Stromal cell of bone marrow (primary cell): ENCODE data around the gene TIGD1.
"Not testable (repeated sequence)": the region's sequence is repeated elsewhere in the genome, so short reads cannot be mapped to it uniquely, and the experiment has no call there.

Experiments used
- DNase-seq: peaks from one replicate; pipeline ENCODE4 v3.0.0-alpha.2; 2012; ENCODE audit warnings: low read depth

The TIGD1 gene

DNA sequence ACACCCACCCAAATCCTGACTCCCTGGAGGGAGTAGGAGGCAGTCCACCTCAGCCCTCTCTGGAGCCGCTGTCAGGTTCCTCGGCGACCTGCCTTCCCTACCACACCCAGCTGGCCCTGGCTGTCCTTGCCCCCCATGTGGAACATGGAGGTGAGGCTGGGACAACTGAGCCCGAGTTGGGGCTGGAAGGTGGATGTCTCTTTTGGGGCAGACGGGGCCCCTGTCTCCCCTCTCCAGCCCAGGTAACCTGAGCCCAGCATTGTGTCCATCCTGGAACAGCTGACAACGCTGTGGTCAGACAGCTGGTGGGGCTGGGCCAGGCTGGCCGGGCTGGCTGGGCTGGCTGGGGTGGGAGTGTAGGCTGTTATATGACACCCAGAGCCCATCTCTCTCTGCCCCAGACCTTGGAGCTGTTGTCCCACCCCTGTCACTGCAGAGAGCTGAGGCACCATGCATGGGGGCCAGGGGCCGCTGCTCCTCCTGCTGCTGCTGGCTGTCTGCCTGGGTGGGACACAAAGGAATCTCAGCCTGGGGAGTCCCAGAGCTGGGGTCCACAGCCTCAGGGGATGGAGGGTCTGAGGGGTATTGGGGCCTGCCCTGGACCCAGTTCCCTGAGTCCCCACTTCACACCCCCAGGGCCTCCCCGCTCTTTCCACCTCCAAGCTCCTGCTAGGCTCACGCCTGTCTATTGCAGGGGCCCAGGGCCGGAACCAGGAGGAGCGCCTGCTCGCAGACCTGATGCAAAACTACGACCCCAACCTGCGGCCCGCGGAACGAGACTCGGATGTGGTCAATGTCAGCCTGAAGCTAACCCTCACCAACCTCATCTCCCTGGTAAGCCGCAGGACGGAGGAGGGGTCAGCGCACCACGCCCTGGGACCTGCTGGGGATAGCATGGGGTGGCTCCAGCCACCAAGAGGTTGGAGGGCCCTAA lies 10.8 kb downstream of the TIGD1 start, which contains the start of gene CHRNG:
CHRNG (plus strand) TSS at position 395 of the 934 bp plus-strand sequence; CDS start at position 451, 56 bp downstream.
- no peak for DNase-seq

DNA sequence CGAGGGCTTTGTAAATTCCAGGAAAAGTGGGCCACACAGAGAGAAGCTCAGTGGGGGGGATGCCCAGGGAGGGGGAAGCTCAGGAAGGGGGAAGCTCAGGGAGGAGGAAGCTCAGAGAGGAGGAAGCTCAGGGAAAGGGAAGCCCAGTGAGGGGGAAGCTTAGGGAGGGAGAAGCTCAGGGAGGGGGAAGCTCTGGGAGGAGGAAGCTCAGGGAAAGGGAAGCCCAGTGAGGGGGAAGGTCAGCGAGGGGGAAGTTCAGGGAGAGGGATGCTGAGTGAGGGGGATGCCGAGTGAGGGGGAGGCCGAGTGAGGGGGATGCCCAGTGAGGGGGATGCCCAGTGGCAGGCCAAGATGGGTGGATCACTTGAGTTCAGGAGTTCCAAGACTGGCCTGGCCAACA lies 11.7 kb downstream of the TIGD1 start:
- DNase-seq, result no peak

DNA sequence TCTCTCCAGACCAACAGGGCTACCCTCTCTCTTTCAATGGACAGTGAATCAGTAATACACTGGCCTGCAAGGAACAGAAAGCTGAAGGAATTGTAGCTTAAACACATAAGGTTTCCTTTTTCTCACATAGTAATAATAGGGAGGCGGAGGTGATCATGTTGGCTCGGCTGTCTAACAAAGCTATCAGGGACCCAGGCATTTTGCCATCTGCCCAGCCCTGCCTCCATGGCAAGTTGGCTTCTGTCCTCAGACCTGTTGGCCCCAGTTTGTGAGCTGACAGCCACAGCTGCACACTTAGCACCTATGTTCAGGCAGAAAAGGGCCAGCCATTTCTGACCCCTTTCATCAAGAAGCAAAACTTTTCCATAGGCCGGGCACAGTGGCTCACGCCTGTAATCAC lies 12.9 kb downstream of the TIGD1 start:
- DNase-seq, result no peak

DNA sequence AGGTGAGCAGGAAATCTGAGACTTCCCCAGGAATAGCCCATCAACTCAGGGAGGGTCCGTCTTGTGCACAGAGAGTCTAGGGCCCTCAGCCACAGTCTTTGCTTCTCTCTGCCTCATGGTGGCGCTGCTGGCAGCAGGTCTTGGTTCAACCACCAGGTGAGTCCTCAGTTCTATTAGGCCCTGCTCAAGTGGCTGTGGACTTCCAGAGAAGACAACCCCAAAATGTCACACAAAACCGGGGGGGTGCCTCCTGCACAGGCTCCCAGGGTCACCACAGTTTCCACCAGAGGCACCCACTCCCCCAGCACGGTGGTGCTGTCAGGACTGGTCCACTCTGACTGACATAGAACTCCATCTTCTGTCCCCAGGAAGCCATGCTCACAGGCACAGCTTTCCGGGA lies 13.3 kb downstream of the TIGD1 start:
- no peak for DNase-seq

DNA sequence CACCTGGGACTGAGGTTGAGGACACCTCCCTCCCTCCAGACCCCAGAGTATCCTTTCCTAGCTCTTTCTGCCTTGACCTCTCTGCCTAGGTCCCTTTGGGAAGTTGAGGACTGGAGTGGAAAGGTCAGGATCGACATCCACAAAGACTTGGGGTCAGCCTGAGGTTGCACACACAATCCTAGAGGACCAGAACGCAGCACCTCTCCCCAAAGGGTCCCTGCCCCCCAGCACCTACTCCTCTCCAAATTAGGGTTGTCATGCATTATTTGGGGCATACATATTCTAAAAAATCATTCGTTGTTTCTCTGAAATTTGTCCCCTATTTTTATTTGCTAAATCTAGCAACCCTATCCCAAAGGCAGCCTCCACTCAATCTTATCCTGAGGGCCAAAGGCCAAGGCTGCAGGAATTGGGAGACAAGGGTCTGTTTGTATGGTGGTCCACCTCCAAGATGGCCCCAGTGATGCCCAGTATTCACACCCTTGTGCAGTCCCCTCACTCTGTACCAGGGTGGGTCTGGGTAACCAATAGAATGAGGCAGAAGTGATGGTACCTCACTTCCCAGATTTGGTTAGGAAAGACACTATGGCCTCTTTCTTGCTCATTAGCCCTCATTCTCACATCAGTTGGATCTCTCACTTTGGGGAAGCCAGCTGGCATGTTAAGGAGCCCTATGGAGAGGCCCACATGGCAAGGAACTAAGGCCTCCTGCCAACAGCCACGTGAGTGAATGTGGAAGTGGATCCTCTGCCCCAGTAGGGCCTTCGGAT lies 14.4 kb downstream of the TIGD1 start:
- DNase-seq, result no peak

DNA sequence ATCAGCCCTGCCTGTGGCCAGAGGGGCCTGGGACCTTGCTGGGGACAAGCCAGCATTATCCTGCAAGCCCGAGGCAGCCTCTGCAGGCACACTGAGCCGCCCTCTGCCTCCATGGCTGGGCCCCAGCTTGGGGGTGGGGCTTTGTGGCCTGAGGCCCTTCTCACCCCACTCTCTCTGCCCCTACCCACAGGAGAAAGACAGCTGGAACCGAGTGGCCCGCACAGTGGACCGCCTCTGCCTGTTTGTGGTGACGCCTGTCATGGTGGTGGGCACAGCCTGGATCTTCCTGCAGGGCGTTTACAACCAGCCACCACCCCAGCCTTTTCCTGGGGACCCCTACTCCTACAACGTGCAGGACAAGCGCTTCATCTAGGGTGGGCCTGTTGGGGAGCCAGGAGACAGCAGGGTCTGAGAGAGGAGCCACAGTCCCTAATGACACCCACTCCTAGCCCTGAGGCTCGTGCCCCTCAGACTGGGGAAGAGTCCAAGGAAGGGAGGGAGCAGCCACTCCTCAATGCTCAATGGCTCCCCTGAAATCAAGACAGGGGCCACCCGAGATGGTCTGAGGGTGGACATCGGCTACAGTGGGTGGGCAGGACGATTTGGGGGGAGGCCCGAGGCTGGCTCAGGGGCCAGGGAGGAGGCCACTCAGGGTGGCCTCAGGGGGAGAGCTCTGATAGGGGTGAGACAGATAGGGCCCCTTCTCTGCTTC lies 15.3 kb downstream of the TIGD1 start:
- DNase-seq, result no peak

DNA sequence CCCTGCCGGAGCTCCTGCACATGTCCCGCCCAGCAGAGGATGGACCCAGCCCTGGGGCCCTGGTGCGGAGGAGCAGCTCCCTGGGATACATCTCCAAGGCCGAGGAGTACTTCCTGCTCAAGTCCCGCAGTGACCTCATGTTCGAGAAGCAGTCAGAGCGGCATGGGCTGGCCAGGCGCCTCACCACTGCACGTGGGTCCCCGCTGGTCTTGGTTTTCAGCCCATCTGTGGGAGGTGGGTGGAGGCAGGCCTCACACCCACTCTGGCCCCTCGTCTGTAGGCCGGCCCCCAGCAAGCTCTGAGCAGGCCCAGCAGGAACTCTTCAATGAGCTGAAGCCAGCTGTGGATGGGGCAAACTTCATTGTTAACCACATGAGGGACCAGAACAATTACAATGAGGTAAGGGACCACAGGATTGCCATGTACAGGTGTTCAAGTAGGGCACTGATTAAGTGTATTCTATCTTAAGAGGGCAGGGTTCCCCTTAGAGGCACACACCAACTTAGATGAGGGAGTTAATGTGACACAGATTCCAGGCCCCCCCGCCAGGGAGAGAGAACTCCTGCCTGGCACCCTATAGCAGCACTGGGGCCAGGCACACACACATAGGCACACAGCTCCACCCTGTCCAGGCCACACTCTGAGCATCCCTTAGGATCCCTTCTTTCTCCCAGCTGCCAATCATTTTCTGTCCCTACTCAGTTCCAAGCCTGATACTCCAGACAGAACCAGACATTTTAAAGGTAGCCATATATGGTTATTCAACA lies 16.2 kb downstream of the TIGD1 start:
- no peak for DNase-seq

DNA sequence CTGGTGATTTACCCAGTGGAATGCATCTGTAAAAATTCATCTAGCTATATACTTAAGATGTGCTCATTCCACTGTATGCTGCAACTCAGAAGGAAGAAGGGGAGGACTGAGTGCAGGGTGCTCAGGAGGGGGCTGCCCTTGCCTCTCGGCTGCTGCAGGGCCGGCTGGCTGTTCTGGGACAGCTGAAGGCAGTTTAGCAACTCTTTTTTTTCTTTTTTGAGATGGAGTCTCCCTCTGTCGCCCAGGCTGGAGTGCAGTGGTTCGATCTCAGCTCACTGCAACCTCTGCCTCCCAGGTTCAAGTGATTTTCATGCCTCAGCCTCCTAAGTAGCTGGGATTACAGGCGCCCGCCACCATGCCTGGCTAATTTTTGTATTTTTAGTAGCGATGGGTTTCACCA lies 17.5 kb downstream of the TIGD1 start:
- DNase-seq, result not testable (repeated sequence)

DNA sequence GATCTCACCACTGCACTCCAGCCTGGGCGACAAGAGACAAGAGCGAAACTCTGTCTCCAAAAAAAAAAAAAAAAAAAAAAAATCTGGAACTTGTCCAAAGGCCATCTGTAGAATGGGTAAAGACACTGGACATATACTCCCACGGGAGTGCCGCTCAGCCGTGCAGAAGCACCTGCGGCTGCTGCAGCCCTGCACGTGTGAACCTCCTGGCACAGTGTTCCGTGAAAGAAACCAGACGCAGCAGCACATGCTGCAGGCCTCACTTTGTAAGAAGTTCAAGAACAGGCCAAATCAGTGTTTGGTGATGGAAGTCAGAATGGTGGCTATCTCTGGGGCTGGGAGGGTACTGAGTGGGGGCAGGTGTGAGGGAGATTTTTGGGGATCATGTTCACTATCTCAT lies 17.9 kb downstream of the TIGD1 start:
- no peak for DNase-seq

DNA sequence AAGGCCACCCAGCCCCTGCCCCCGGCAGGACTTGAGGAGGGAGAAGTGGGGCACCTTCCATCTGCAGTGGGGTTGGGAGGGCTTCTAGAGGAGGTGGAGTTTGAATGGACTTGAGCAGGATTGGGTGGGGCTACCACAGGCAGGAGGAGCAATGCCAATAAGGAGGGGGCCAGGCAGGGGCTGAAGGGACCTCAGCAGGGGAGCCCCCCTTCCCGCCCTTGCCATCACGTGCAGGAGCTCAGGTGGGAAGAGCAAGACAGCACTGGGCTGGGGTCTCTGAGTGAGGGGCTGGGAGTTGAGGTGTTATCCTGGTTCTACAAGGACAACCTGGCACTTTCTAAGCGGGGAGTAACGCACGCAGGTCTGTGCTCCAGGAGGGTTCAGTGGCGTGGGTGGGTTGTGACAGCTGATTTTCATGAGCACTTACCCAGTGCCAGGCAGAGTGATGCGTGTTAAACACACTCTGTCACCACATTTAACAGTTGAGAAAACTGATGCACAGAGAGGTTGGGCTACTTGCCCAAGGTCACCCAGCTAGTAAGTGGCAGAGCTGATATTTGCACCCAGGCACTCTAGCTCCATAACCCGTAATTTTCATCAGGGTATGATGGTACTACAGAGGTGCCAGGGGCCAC lies 19.6 kb downstream of the TIGD1 start:
- DNase-seq, result no peak

DNA sequence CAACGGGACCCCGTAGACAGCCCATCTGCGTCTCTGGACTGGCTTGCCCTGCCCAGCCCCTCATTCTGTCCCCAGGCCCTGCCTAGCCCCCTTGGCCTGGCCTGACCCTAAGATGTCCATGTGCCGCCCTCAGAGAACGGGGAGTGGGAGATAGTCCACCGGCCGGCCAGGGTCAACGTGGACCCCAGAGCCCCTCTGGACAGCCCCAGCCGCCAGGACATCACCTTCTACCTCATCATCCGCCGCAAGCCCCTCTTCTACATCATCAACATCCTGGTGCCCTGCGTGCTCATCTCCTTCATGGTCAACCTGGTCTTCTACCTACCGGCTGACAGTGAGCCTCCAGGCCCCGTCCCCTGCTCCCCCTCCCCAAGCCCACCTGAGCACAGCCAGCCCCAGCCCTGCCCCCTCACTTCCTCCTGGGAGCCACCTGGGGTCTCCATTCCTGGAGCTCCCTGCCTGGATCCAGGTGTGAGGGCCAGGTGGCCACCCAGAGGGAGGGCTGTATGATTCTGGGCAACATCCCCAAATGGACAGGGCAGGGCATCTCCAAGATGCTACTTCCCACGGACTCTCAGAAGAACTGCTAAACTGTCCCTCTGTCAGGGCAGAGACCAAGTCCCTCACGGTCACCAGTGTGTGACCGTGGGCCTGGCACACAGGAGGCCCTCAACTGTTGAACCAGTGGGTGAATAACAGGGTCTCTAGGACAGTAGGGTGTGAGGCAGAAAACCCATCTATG lies 20.4 kb downstream of the TIGD1 start:
- DNase-seq, result no peak

DNA sequence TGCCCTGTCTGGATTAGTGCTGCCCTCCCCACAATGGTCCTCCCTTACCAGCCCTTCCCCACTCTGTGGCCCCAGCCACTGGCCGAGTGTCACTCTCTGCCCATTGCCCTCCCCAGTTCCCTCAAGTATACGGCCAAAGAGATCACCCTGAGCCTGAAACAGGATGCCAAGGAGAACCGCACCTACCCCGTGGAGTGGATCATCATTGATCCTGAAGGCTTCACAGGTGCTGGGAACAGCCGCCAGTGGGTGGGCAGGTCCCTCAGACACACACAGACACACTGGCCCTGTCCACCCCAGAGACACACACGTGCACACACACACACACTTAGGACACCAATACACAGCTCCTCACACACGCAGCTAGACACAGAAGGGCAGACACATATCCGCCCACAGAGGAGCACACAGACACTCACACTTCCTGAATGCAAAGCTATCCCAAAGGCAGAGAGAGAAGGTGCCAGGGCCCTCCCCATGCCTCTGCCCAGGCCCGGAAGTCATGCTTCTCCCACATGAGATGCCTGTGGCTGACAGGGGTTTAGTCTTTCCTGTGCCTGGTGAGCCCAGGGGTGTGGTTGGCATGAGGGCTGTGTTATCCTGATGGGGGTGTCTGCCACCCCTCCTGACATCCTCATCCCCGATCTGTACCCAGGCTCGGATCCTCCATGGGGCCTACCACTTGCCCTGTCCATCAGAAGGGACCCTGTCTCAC lies 21.5 kb downstream of the TIGD1 start:
- DNase-seq, result no peak

DNA sequence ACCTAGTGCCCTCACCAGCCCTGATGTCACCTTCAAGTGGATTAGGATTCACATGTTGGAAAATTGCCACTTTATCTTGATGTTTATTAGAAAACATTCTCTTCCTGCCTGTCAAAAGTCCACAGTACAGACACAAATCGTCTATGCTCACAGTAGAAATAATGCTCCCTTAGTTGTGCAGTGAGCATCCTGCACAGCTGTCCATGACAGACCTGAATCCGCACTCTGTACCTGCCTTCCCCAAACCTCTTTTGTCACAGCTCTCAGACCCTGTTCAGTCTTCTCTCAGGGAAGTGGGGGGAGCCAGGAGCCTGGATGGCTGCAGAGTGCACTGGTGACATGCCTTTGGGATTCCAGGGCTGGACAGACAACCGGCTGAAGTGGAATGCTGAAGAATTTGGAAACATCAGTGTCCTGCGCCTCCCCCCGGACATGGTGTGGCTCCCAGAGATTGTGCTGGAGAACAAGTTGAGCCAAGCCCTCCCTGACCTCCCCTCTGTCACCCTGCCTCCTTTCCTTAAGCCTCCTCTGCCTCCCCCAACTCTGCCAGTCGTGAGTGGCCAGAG lies 22.4 kb downstream of the TIGD1 start:
- no peak for DNase-seq

DNA sequence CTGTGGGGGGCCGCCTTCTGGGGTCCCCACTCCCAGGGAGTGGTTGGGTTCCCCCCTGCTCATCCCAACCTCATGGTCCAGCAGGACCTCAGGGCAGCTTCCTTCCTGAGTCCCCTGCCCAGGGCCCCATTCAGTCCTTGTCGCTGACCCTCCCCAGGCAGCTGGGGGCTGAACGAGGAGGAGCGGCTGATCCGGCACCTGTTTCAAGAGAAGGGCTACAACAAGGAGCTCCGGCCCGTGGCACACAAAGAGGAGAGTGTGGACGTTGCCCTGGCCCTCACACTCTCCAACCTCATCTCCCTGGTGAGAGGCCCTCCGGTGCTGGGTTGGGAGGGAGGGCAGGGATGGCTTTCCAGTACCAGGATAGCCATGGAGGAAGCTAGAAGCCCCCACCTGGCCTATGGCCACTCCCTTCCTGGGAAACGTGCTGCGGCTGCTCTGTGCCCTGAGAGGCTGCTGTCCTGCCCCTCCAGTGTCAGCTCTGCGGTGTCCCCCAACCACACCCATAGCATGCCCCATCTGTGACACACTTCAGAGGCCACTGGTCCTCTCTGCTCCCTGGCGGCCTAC lies 23.9 kb downstream of the TIGD1 start:
- DNase-seq, result no peak

DNA sequence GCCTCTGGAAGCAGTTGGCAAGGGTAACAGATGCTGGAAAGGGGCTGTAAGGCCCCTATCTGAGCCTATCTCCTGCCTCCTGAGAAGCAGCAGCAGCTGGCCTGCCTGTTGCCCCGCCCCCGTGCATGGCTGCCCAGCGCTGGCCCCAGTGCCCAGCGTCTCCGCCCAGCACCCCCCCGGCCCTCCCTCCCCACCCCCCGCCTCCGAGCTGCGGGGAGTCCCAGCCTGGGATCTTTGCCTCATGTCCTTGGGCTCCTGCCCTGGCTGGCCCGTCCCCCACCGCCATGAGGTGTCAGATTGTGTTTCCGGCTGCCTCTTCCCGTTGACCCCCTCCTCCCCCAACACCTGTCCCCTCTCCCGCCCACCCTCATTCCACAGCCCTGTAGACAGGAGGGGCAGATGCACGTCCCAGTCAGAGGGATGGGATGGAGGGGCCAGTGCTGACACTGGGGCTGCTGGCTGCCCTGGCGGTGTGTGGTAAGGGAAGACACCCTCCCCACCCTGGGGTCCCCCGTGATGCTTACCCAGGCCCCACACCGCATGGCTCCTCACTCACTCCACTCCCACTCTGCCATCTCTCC lies 24.5 kb downstream of the TIGD1 start, which contains the start of gene CHRND:
CHRND (plus strand) TSS at position 370 of the 581 bp plus-strand sequence; CDS start at position 426, 56 bp downstream.
- no peak for DNase-seq

DNA sequence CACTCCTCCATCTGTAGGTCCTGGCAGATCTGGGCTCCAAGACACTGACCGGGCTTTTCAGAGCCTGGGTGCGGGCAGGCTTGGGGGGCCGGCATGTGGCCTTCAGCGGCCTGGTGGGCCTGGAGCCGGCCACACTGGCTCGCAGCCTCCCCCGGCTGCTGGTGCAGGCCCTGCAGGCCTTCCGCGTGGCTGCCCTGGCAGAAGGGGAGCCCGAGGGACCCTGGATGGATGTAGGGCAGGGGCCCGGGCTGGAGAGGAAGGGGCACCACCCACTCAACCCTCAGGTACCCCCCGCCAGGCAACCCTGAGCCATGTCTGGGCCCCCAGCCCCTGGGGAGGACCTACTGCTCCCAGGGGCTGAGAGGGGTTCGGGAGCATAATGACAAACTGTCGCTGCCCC lies 25.2 kb downstream of the TIGD1 start:
- no peak for DNase-seq

DNA sequence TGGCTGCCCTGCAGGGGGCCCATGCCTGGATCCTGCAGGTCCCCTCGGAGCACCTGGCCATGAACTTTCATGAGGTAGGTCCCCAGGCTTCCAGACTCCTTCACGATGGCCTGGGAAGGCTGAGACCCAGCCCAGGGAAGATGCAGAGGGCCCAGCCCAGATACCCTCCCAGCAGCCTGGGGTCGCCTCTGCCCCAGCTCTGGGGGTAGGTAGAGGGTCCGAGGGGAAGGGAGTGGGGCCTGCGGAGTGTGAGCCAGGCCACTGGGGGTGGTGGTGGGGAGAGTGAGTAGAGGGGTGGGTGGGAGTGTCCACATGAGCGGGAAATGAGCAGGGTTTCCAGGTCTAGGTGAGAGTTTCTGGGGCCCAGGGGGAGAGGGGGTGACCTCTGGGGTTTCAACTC lies 25.6 kb downstream of the TIGD1 start:
- DNase-seq, result no peak
